Large intestine (tissue), 3 donors: ENCODE measurements around the gene FLNA. TPM values are rescaled to one million over a fixed set of nuclear protein-coding genes. Genes with fewer than 3 reads are reported as not detected.
A peak's percentile ranks its signal among the peaks of the same experiment; 100 is the strongest.

Experiments
- DNase-seq, 2 donors: peaks; one replicate each; pipeline versions ENCODE4 v3.0.0 to v3.0.0-alpha.2; 2013
- H3K27ac ChIP-seq: one replicate; pipeline ENCODE4 v1.5.1; 2013; ENCODE audit warnings: low read length
- H3K27me3 ChIP-seq: 2 replicates; pipeline ENCODE4 v1.6.1; 2013; ENCODE audit warnings: low read length; ENCODE audit not compliant: control insufficient read depth, insufficient read depth
- H3K36me3 ChIP-seq: 2 replicates; pipeline ENCODE4 v1.6.1; 2013; ENCODE audit warnings: low read length; ENCODE audit not compliant: control insufficient read depth, insufficient read depth
- H3K4me1 ChIP-seq: one replicate; pipeline ENCODE4 v1.6.1; 2013; ENCODE audit warnings: low read length; ENCODE audit not compliant: control insufficient read depth, insufficient read depth
- H3K4me3 ChIP-seq: one replicate; pipeline ENCODE4 v1.5.1; 2013; ENCODE audit warnings: low read length
- H3K9me3 ChIP-seq: one replicate; pipeline ENCODE4 v1.6.1; 2013; ENCODE audit warnings: mild to moderate bottlenecking, low read depth, low read length, moderate library complexity; ENCODE audit not compliant: control insufficient read depth
- WGBS: methylation state at CpG from one replicate; pipeline ENCODE4 v1.1.5; 2013; ENCODE audit warnings: low lambda C conversion rate; ENCODE audit not compliant: insufficient coverage; 5-methylcytosine and 5-hydroxymethylcytosine counted together
- polyA plus RNA-seq: library from polyadenylated mRNA; unstranded; fragments of 120-200 nt; gene quantifications from one replicate; pipeline ENCODE4 v1.2.1, GENCODE V29; 2013

Gene FLNA
- polyA plus RNA-seq, 1 donor, result 468 TPM

GRCh38 chrX:154384284-154384892, 10.0 kb upstream of the FLNA start:
- no CpG with 5 or more reads among the region's 8 CpGs for WGBS
- Histone ChIP-seq H3K36me3 (peaks cover 3% of the 10 kb centered on the region), H3K27me3 (no peaks in the 10 kb centered on the region), H3K4me1 (peaks cover 13% of the 10 kb centered on the region), H3K4me3 (no peak overlapping the region), H3K9me3 (no peaks in the 10 kb centered on the region), H3K27ac (no peak overlapping the region)
- DNase-seq, result no peak

- Histone ChIP-seq H3K9me3 (no peaks in the 10 kb centered on the region), H3K36me3 (peaks cover 3% of the 10 kb centered on the region), H3K4me1 (peaks cover 13% of the 10 kb centered on the region), H3K4me3 (no peak overlapping the region), H3K27ac (no peak overlapping the region), H3K27me3 (no peaks in the 10 kb centered on the region)
- no CpG with 5 or more reads among the region's 14 CpGs for WGBS
- no peak for DNase-seq
Observed at GRCh38 chrX:154383359-154384283, 9.2 kb upstream of the FLNA start.

- H3K4me1 ChIP-seq, result peaks cover 16% of the 10 kb centered on the region
- H3K9me3 ChIP-seq, result no peaks in the 10 kb centered on the region
- H3K36me3 ChIP-seq, result peaks cover 3% of the 10 kb centered on the region
- no CpG with 5 or more reads among the region's 11 CpGs for WGBS
- no peaks in the 10 kb centered on the region for H3K27me3 ChIP-seq
- H3K4me3 ChIP-seq, result no peak overlapping the region
- H3K27ac ChIP-seq, result no peak overlapping the region
- DNase-seq, result no peak
Observed at GRCh38 chrX:154382483-154383069, 8.1 kb upstream of the FLNA start.

- H3K36me3 ChIP-seq, result peaks cover 3% of the 10 kb centered on the region
- peaks cover 16% of the 10 kb centered on the region for H3K4me1 ChIP-seq
- no peak for DNase-seq
- H3K27me3 ChIP-seq, result no peaks in the 10 kb centered on the region
- no peak overlapping the region for H3K27ac ChIP-seq
- H3K4me3 ChIP-seq, result no peak overlapping the region
- no peaks in the 10 kb centered on the region for H3K9me3 ChIP-seq
- WGBS, result no CpG with 5 or more reads among the region's 6 CpGs
Observed at GRCh38 chrX:154381271-154381670, 6.8 kb upstream of the FLNA start.

GRCh38 chrX:154380787-154381186, 6.4 kb upstream of the FLNA start:
- Histone ChIP-seq H3K36me3 (peaks cover 3% of the 10 kb centered on the region), H3K9me3 (no peaks in the 10 kb centered on the region), H3K27me3 (no peaks in the 10 kb centered on the region), H3K4me1 (peaks cover 16% of the 10 kb centered on the region), H3K27ac (no peak overlapping the region), H3K4me3 (no peak overlapping the region)
- WGBS, result no CpG with 5 or more reads among the region's 14 CpGs
- no peak for DNase-seq

- peaks cover 3% of the 10 kb centered on the region for H3K36me3 ChIP-seq
- H3K27me3 ChIP-seq, result no peaks in the 10 kb centered on the region
- DNase-seq, result peak in 1 of 2 donors; percentile 15
- WGBS, result no CpG with 5 or more reads among the region's 13 CpGs
- H3K9me3 ChIP-seq, result no peaks in the 10 kb centered on the region
- peak overlapping the region; percentile 86 for H3K27ac ChIP-seq
- H3K4me1 ChIP-seq, result peaks cover 16% of the 10 kb centered on the region
- H3K4me3 ChIP-seq, result peak overlapping the region; percentile 87
Observed at GRCh38 chrX:154380153-154380552, 5.7 kb upstream of the FLNA start.

GRCh38 chrX:154379569-154379951, 5.1 kb upstream of the FLNA start:
- no peak for DNase-seq
- H3K36me3 ChIP-seq, result peaks cover 3% of the 10 kb centered on the region
- no peaks in the 10 kb centered on the region for H3K9me3 ChIP-seq
- peaks cover 16% of the 10 kb centered on the region for H3K4me1 ChIP-seq
- WGBS, result no CpG with 5 or more reads among the region's 38 CpGs
- H3K27ac ChIP-seq, result peak overlapping the region; percentile 86
- H3K4me3 ChIP-seq, result peak overlapping the region; percentile 87
- H3K27me3 ChIP-seq, result peaks cover 3% of the 10 kb centered on the region

- Histone ChIP-seq H3K9me3 (no peaks in the 10 kb centered on the region), H3K4me3 (peak within 1 kb of the TSS; percentile 87), H3K27ac (peak within 1 kb of the TSS; percentile 89), H3K27me3 (peaks cover 3% of the 10 kb centered on the region), H3K4me1 (peaks cover 12% of the 10 kb centered on the region), H3K36me3 (peaks cover 3% of the 10 kb centered on the region)
- peak; percentile 97 to 99 for DNase-seq
- WGBS, result no CpG with 5 or more reads among the region's 103 CpGs
Observed at GRCh38 chrX:154378799-154379568, 4.5 kb upstream of the FLNA start, which contains the start of gene EMD. Gene EMD, plus strand, starts transcription at chrX:154379295. Its CDS starts 190 bp downstream, at chrX:154379485.

- Histone ChIP-seq H3K9me3 (no peaks in the 10 kb centered on the region), H3K4me3 (peak overlapping the region; percentile 41), H3K36me3 (peaks cover 3% of the 10 kb centered on the region), H3K27ac (peak overlapping the region; percentile 89), H3K27me3 (peaks cover 5% of the 10 kb centered on the region), H3K4me1 (peaks cover 15% of the 10 kb centered on the region)
- no CpG with 5 or more reads among the region's 79 CpGs for WGBS
- DNase-seq, result no peak
Observed at GRCh38 chrX:154378059-154378798, 3.8 kb upstream of the FLNA start.
